Endothelial cell of umbilical vein (primary cell): ENCODE data around the gene MFSD6. TPM values are rescaled to one million over a fixed set of nuclear protein-coding genes. Genes with fewer than 3 reads are reported as not detected.

Experiments used
- BruUV-seq: library from RNA; stranded (reverse); fragments of 400-500 nt; replicated peaks from 2 replicates; lab custom pipeline; 2021; lab: Mats Ljungman, UMichigan
- CTCF ChIA-PET: fragments of 300-600, 350-600 bp; sonication (Branson Sonifier 250); formaldehyde crosslinking; loops from one replicate; lab custom pipeline; 2021; ENCODE audit warnings: antibody characterized with exemption, inconsistent platforms; lab: Charles Lee
- POLR2A ChIA-PET: fragments of 300-600, 350-600 bp; sonication (Branson Sonifier 250); formaldehyde crosslinking; loops from one replicate; lab custom pipeline; 2021; ENCODE audit warnings: antibody characterized with exemption, inconsistent platforms; lab: Charles Lee
- DNase-seq: peaks from one replicate; pipeline ENCODE4 v3.0.0-alpha.2; 2011; ENCODE audit warnings: low read depth, low spot score
- FAIRE-seq: peaks from 2 replicates; lab custom pipeline; 2011; peaks lifted over from hg19 to GRCh38; lab: Jason Lieb, UNC
- H2AFZ ChIP-seq: 2 replicates; pipeline ENCODE4 v1.6.0; 2012; ENCODE audit warnings: low read depth, low read length, control low read depth, inconsistent platforms
- H3K27ac ChIP-seq: 2 replicates; pipeline ENCODE4 v1.5.1; 2011; ENCODE audit warnings: low read depth, mild to moderate bottlenecking, control low read depth, low read length, moderate library complexity; ENCODE audit not compliant: insufficient read depth
- H3K27me3 ChIP-seq, 2 experiments: 2 replicates each; pipeline versions ENCODE4 v1.6.0 to v1.6.1; 2011; ENCODE audit warnings: low read length in 2 of 2, mixed read lengths in 1 of 2; ENCODE audit not compliant: control insufficient read depth in 2 of 2, insufficient read depth in 2 of 2
- H3K36me3 ChIP-seq, 2 experiments: 2 replicates in 1 of 2; 3 replicates in 1 of 2; pipeline ENCODE4 v1.5.1; 2011; ENCODE audit warnings: low read length in 2 of 2, mild to moderate bottlenecking in 1 of 2, moderate library complexity in 1 of 2; ENCODE audit not compliant: control insufficient read depth in 2 of 2, insufficient read depth in 2 of 2; ENCODE audit errors: extremely low read depth in 1 of 2
- H3K4me1 ChIP-seq: 3 replicates; pipeline ENCODE4 v1.5.1; 2011; ENCODE audit warnings: mild to moderate bottlenecking, low read length; ENCODE audit not compliant: control insufficient read depth, insufficient read depth; ENCODE audit errors: extremely low read depth
- H3K4me2 ChIP-seq: 2 replicates; pipeline ENCODE4 v1.6.1; 2011; ENCODE audit warnings: low read length, control low read depth, mixed read lengths; ENCODE audit not compliant: insufficient read depth
- H3K4me3 ChIP-seq, 3 experiments: fragments of 200-600 bp in 1 of 3; sonication (generic), shearing (Covaris generic) in 1 of 3; replicated peaks in 1 of 3; 2 replicates each; pipeline ENCODE4 v1.5.1; 2011 to 2016; ENCODE audit warnings: control low read depth in 3 of 3, low read length in 3 of 3, mild to moderate bottlenecking in 2 of 3, inconsistent platforms in 1 of 3, low read depth in 1 of 3, moderate library complexity in 1 of 3; ENCODE audit not compliant: insufficient read depth in 1 of 3
- H3K79me2 ChIP-seq: 2 replicates; pipeline ENCODE4 v1.6.0; 2012; ENCODE audit warnings: low read length, inconsistent platforms; ENCODE audit not compliant: control insufficient read depth, insufficient read depth
- H3K9ac ChIP-seq: replicated peaks from 2 replicates; pipeline ENCODE3; 2011; ENCODE audit warnings: low read length, control low read depth; ENCODE audit not compliant: insufficient read depth; ENCODE audit errors: extremely low read depth
- H3K9me1 ChIP-seq: replicated peaks from 3 replicates; pipeline ENCODE4 v1.6.0; 2011; ENCODE audit warnings: mild to moderate bottlenecking, low read length; ENCODE audit not compliant: control insufficient read depth, insufficient read depth; ENCODE audit errors: extremely low read depth
- H3K9me3 ChIP-seq: replicated peaks from 2 replicates; pipeline ENCODE4 v1.5.1; 2012; ENCODE audit warnings: low read length, inconsistent platforms; ENCODE audit not compliant: control insufficient read depth, insufficient read depth
- H4K20me1 ChIP-seq: replicated peaks from 2 replicates; pipeline ENCODE3; 2011; ENCODE audit warnings: mild to moderate bottlenecking, low read length; ENCODE audit not compliant: control insufficient read depth, insufficient read depth; ENCODE audit errors: extremely low read depth
- CTCF ChIP-seq, 2 donors: IDR thresholded peaks; 1 replicate in 1 of 2; 2 replicates in 1 of 2; pipeline ENCODE4 v1.5.1; 2011; ENCODE audit warnings: low read length in 2 of 2, mild to moderate bottlenecking in 2 of 2, moderate library complexity in 2 of 2, control low read depth in 1 of 2, inconsistent platforms in 1 of 2, low read depth in 1 of 2; ENCODE audit not compliant: insufficient read depth in 1 of 2; ENCODE audit errors: extremely low read depth in 1 of 2
- EZH2 ChIP-seq: IDR thresholded peaks from 2 replicates; pipeline ENCODE4 v1.6.1; 2012; ENCODE audit warnings: borderline replicate concordance, low read depth, mild to moderate bottlenecking, moderate library complexity, low read length, inconsistent platforms; ENCODE audit not compliant: severe bottlenecking
- FOS ChIP-seq: IDR thresholded peaks from 2 replicates; pipeline ENCODE4 v1.6.1; 2011; ENCODE audit warnings: mild to moderate bottlenecking, low read length, moderate library complexity, borderline replicate concordance; ENCODE audit not compliant: insufficient read depth
- GATA2 ChIP-seq: IDR thresholded peaks from 2 replicates; pipeline ENCODE4 v1.7.0; 2011; ENCODE audit warnings: low read depth, mild to moderate bottlenecking, moderate library complexity, mixed read lengths, low read length; ENCODE audit not compliant: insufficient read length, insufficient read depth
- JUN ChIP-seq: IDR thresholded peaks from 2 replicates; pipeline ENCODE4 v1.6.1; 2011; ENCODE audit warnings: borderline replicate concordance, low read depth; ENCODE audit not compliant: insufficient read length, insufficient read depth
- MAX ChIP-seq: IDR thresholded peaks from 2 replicates; pipeline ENCODE4 v1.6.1; 2011; ENCODE audit not compliant: insufficient read depth, insufficient read length
- MYC ChIP-seq: IDR thresholded peaks from one replicate; pipeline ENCODE4 v1.6.1; 2011; ENCODE audit warnings: mild to moderate bottlenecking, low read depth, low read length
- POLR2A ChIP-seq: IDR thresholded peaks from 2 replicates; pipeline ENCODE4 v1.6.1; 2012; ENCODE audit warnings: low read depth, mild to moderate bottlenecking, control low read depth, low read length
- POLR2AphosphoS5 ChIP-seq: IDR thresholded peaks from 2 replicates; pipeline ENCODE4 v1.6.1; 2012; ENCODE audit warnings: low read depth, mild to moderate bottlenecking, control low read depth, low read length, moderate library complexity; ENCODE audit not compliant: insufficient read depth
- dilution Hi-C: fragments of 300-500 bp; cut with MboI; formaldehyde crosslinking; loops from one replicate; pipeline ENCODE4 v1.15.0; 2019; ENCODE audit warnings: low sequenced_read_pairs; ENCODE audit not compliant: extremely low pct_ligation_motif_present
- intact Hi-C: fragments of 100-400 bp; cut with micrococcal nuclease; formaldehyde crosslinking; loops from one replicate; pipeline ENCODE4 v1.10.0; 2022
- polyA plus RNA-seq, 4 experiments: library from polyadenylated mRNA; depleted of rRNA in 3 of 4; stranded (reverse) in 3 of 4; unstranded in 1 of 4; fragments of >200 nt; gene quantifications; 2 replicates each; pipeline versions ENCODE4 v1.2.1 to v1.2.3, GENCODE V29; 2011 to 2012; ENCODE audit warnings: missing spikeins in 1 of 4
- total RNA-seq: library from RNA; stranded (reverse); gene quantifications from 2 replicates; pipeline ENCODE4 v1.2.3, GENCODE V29; 2021

The MFSD6 gene
- total and polyA plus RNA-seq, 2 donors (not counting 3 experiments of a cell fraction or from before 2014, with no cell fraction given): 4.3 to 4.5 TPM

- Histone ChIP-seq H3K79me2 (peaks cover 2% of the 10 kb centered on the region), H3K4me1 (peaks cover 5% of the 10 kb centered on the region), H3K36me3 (peaks cover 2 to 5% of the 10 kb centered on the region in 2 experiments), H3K4me2 (no peak overlapping the region), H2AFZ (no peak overlapping the region), H3K4me3 (no peak overlapping the region), H3K9me1 (no peaks in the 10 kb centered on the region), H4K20me1 (peaks cover 2% of the 10 kb centered on the region), H3K9me3 (no peaks in the 10 kb centered on the region), H3K9ac (no peak overlapping the region), H3K27ac (no peak overlapping the region), H3K27me3 (no peaks in the 10 kb centered on the region)
- FAIRE-seq (no peak), DNase-seq (no peak)
- dilution Hi-C loops (no loop called here), intact Hi-C loops (no loop called here)
- no TSS peak for BruUV-seq
- no peak for TF ChIP-seq POLR2AphosphoS5
- TF ChIP-seq MAX: no peak
- TF ChIP-seq CTCF (IDR thresholded peaks at IDR 0.05; ENCODE audit: extremely low read depth in 1 of 2, insufficient read depth in 1 of 2, low read depth in 1 of 2, low read length in 2 of 2): no peak
- TF ChIP-seq POLR2A: no peak
- TF ChIP-seq MYC: no peak
- no peak for TF ChIP-seq FOS
- no peak for TF ChIP-seq GATA2
- no peak for TF ChIP-seq EZH2
- TF ChIP-seq JUN: no peak
- ChIA-PET POLR2A (no interaction called here), CTCF (interaction anchor here (1.3 kb wide), 1 partner anchor 34 kb away, joined by 3 read pairs; no protein-coding TSS in a partner anchor)
These were observed 45.3 kb upstream of the MFSD6 start for GRCh38 chr2:190362894-190363293.
